HL-60/S4 treated with phorbol 12-myristate 13-acetate at 8.2 ng/mL for 4 days and 3 days (cell line): ENCODE data around the gene CUZD1.
"Not testable (repeated sequence)": the region's sequence is repeated elsewhere in the genome, so short reads cannot be mapped to it uniquely, and the experiment has no call there.

Source experiments
- in situ Hi-C: fragments of 300-500 bp; cut with MboI; formaldehyde crosslinking; loops from 2 replicates; pipeline ENCODE4 v1.15.0; 2022; ENCODE audit warnings: low sequenced_read_pairs

CUZD1 gene

GRCh38 chr10:122845783-122846332, at the start of gene CUZD1:
Gene CUZD1, minus strand, starts transcription at chr10:122845857. Its CDS starts 14 bp downstream, at chr10:122845843.
- in situ Hi-C loops = no loop called here

- in situ Hi-C loops = no loop called here
Measured at GRCh38 chr10:122894261-122894944, 48.7 kb upstream of the CUZD1 start.

GRCh38 chr10:122884166-122884565, 38.5 kb upstream of the CUZD1 start:
- in situ Hi-C loops = no loop called here

GRCh38 chr10:122882766-122883165, 37.1 kb upstream of the CUZD1 start:
- in situ Hi-C loops = no loop called here

GRCh38 chr10:122879339-122880273, 33.9 kb upstream of the CUZD1 start, which contains the start of gene FAM24B:
Gene FAM24B, minus strand, starts transcription at chr10:122879581. Its CDS starts 29,066 bp downstream, at chr10:122850515.
- in situ Hi-C loops = no loop called here

GRCh38 chr10:122878799-122879338, 33.2 kb upstream of the CUZD1 start:
- in situ Hi-C loops = no loop called here

GRCh38 chr10:122877264-122877663, 31.6 kb upstream of the CUZD1 start:
- in situ Hi-C loops = no loop called here

GRCh38 chr10:122876467-122876855, 30.8 kb upstream of the CUZD1 start:
- in situ Hi-C loops = no loop called here

GRCh38 chr10:122875843-122876466, 30.3 kb upstream of the CUZD1 start:
- in situ Hi-C loops = no loop called here

- in situ Hi-C loops = not testable (repeated sequence)
Measured at GRCh38 chr10:122871947-122872346, 26.3 kb upstream of the CUZD1 start.

- in situ Hi-C loops = not testable (repeated sequence)
Measured at GRCh38 chr10:122868768-122869167, 23.1 kb upstream of the CUZD1 start.

GRCh38 chr10:122866757-122867482, 21.3 kb upstream of the CUZD1 start:
- in situ Hi-C loops = not testable (repeated sequence)

GRCh38 chr10:122864901-122865300, 19.2 kb upstream of the CUZD1 start:
- in situ Hi-C loops = no loop called here

GRCh38 chr10:122864194-122864592, 18.5 kb upstream of the CUZD1 start:
- in situ Hi-C loops = no loop called here

GRCh38 chr10:122863216-122864193, 17.8 kb upstream of the CUZD1 start:
- in situ Hi-C loops = no loop called here

GRCh38 chr10:122861711-122862161, 16.1 kb upstream of the CUZD1 start:
- in situ Hi-C loops = no loop called here

- in situ Hi-C loops = no loop called here
Measured at GRCh38 chr10:122859527-122859926, 13.9 kb upstream of the CUZD1 start.

- in situ Hi-C loops = not testable (repeated sequence)
Measured at GRCh38 chr10:122858042-122858441, 12.4 kb upstream of the CUZD1 start.

- in situ Hi-C loops = no loop called here
Measured at GRCh38 chr10:122856902-122857301, 11.2 kb upstream of the CUZD1 start.
